Smooth muscle cell (in vitro differentiated cells): ENCODE results near the gene RABGAP1. TPM values are rescaled to one million over a fixed set of nuclear protein-coding genes. Genes with fewer than 3 reads are reported as not detected.

Experiments used
- DNase-seq: peaks from one replicate; lab custom pipeline; 2025; ENCODE audit not compliant: unreplicated experiment; lab: John Stamatoyannopoulos, UW
- H2AFZ ChIP-seq: fragments of 200-600 bp; sonication (generic); 2 replicates; pipeline ENCODE4 v1.6.0; 2016; ENCODE audit warnings: antibody characterized with exemption, low read depth, mild to moderate bottlenecking
- H3F3A ChIP-seq: fragments of 200-600 bp; sonication (generic); 2 replicates; pipeline ENCODE4 v1.6.0; 2017; ENCODE audit warnings: antibody characterized with exemption, low read depth
- H3K27ac ChIP-seq: fragments of 200-600 bp; sonication (generic); 2 replicates; pipeline ENCODE4 v1.5.1; 2016; ENCODE audit warnings: low read depth, mild to moderate bottlenecking
- H3K27me3 ChIP-seq: fragments of 200-600 bp; sonication (generic); 2 replicates; pipeline ENCODE4 v1.6.1; 2016; ENCODE audit warnings: low read depth, mild to moderate bottlenecking
- H3K36me3 ChIP-seq: fragments of 200-600 bp; sonication (generic); 2 replicates; pipeline ENCODE4 v1.5.1; 2016; ENCODE audit warnings: low read depth
- H3K4me1 ChIP-seq: fragments of 200-600 bp; sonication (generic); 2 replicates; pipeline ENCODE4 v1.5.1; 2016; ENCODE audit warnings: low read depth
- H3K4me2 ChIP-seq: fragments of 200-600 bp; sonication (generic); 2 replicates; pipeline ENCODE4 v1.6.0; 2016; ENCODE audit warnings: mild to moderate bottlenecking
- H3K4me3 ChIP-seq: fragments of 200-600 bp; sonication (generic); 2 replicates; pipeline ENCODE4 v1.5.1; 2016; ENCODE audit warnings: mild to moderate bottlenecking
- H3K79me2 ChIP-seq: fragments of 200-600 bp; sonication (generic); 2 replicates; pipeline ENCODE4 v1.6.0; 2016; ENCODE audit warnings: low read depth, mild to moderate bottlenecking
- H3K9ac ChIP-seq: fragments of 200-600 bp; sonication (generic); 2 replicates; pipeline ENCODE4 v1.6.0; 2016; ENCODE audit warnings: low read depth
- H3K9me3 ChIP-seq: fragments of 200-600 bp; sonication (generic); replicated peaks from 2 replicates; pipeline ENCODE4 v1.5.1; 2016; ENCODE audit warnings: low read depth
- H4K20me1 ChIP-seq: fragments of 200-600 bp; sonication (generic); 2 replicates; pipeline ENCODE4 v1.6.0; 2016; ENCODE audit warnings: low read depth
- CTCF ChIP-seq: fragments of 200-600 bp; sonication (generic); IDR thresholded peaks from 2 replicates; pipeline ENCODE4 v1.5.1; 2017; ENCODE audit warnings: borderline replicate concordance, mild to moderate bottlenecking, antibody characterized with exemption; ENCODE audit not compliant: insufficient read depth, poor library complexity, severe bottlenecking
- WGBS: methylation state at CpG from one replicate; pipeline ENCODE4 v1.1.7; 2016; ENCODE audit warnings: low lambda C conversion rate; 5-methylcytosine and 5-hydroxymethylcytosine counted together
- polyA plus RNA-seq: library from polyadenylated mRNA; unstranded; fragments of >200 nt; fragmentation: Nextera tagmentation; extraction: Ambion mirVana; gene quantifications from 2 replicates; pipeline ENCODE4 v1.2.1, GENCODE V29; 2016
- total RNA-seq: library from RNA; depleted of rRNA; stranded (reverse); fragments of >200 nt; gene quantifications from 2 replicates; pipeline ENCODE4 v1.2.3, GENCODE V29; 2014

RABGAP1 gene
- 31.8 and 35.3 TPM in 2 replicates for total RNA-seq
- polyA plus RNA-seq: 13.5 and 17.6 TPM in 2 replicates

- H3F3A ChIP-seq: peaks cover 13% of the 10 kb centered on the region
- WGBS: under 1% methylated on average over 49 of the region's 54 CpGs
- peak within 1 kb of the TSS; percentile 90 for H2AFZ ChIP-seq
- H3K9ac ChIP-seq: peak within 1 kb of the TSS; percentile 96
- H3K4me1 ChIP-seq: peaks cover 9% of the 10 kb centered on the region
- peak; percentile 89 for DNase-seq
- peak within 1 kb of the TSS; percentile 97 for H3K4me2 ChIP-seq
- TF ChIP-seq CTCF: no peak
- H4K20me1 ChIP-seq: peaks cover 47% of the 10 kb centered on the region
- H3K27ac ChIP-seq: peak within 1 kb of the TSS; percentile 93
- H3K27me3 ChIP-seq: no peaks in the 10 kb centered on the region
- no peaks in the 10 kb centered on the region for H3K36me3 ChIP-seq
- H3K79me2 ChIP-seq: peaks cover 77% of the 10 kb centered on the region
- no peaks in the 10 kb centered on the region for H3K9me3 ChIP-seq
- peak within 1 kb of the TSS; percentile 94 for H3K4me3 ChIP-seq
These were observed at the start of gene RABGAP1 for GRCh38 chr9:122940749-122941581. RABGAP1 (plus strand) TSS chr9:122941020; CDS start chr9:122957060, 16,040 bp downstream.

GRCh38 chr9:122897969-122898368 is 42.9 kb upstream of the RABGAP1 start:
- H3K27ac ChIP-seq: peak overlapping the region; percentile 31
- H3F3A ChIP-seq: no peaks in the 10 kb centered on the region
- peaks cover 14% of the 10 kb centered on the region for H3K4me1 ChIP-seq
- no peak for DNase-seq
- 94% methylated on average over 1 of the region's 1 CpG for WGBS
- no peak for TF ChIP-seq CTCF
- H4K20me1 ChIP-seq: peaks cover 92% of the 10 kb centered on the region
- no peak overlapping the region for H3K9ac ChIP-seq
- H3K36me3 ChIP-seq: peaks cover 9% of the 10 kb centered on the region
- no peak overlapping the region for H3K4me2 ChIP-seq
- no peaks in the 10 kb centered on the region for H3K27me3 ChIP-seq
- peaks cover 96% of the 10 kb centered on the region for H3K79me2 ChIP-seq
- H2AFZ ChIP-seq: no peak overlapping the region
- no peaks in the 10 kb centered on the region for H3K9me3 ChIP-seq
- H3K4me3 ChIP-seq: no peak overlapping the region

GRCh38 chr9:122900791-122901190 is 40.0 kb upstream of the RABGAP1 start:
- no peak overlapping the region for H3K9ac ChIP-seq
- 100% methylated on average over 2 of the region's 2 CpGs for WGBS
- H3K4me2 ChIP-seq: peak overlapping the region; percentile 6
- no peak for DNase-seq
- H3K4me1 ChIP-seq: peaks cover 26% of the 10 kb centered on the region
- H4K20me1 ChIP-seq: peaks cover 66% of the 10 kb centered on the region
- no peak overlapping the region for H2AFZ ChIP-seq
- H3K27ac ChIP-seq: peak overlapping the region; percentile 16
- TF ChIP-seq CTCF: no peak
- no peaks in the 10 kb centered on the region for H3K36me3 ChIP-seq
- H3F3A ChIP-seq: no peaks in the 10 kb centered on the region
- H3K27me3 ChIP-seq: no peaks in the 10 kb centered on the region
- no peak overlapping the region for H3K4me3 ChIP-seq
- H3K79me2 ChIP-seq: peaks cover 91% of the 10 kb centered on the region
- no peaks in the 10 kb centered on the region for H3K9me3 ChIP-seq
